Neuron (in vitro differentiated cells): ENCODE data around the gene PARD3B.

Source experiments
- H2AFZ ChIP-seq: one replicate; pipeline ENCODE4 v1.6.1; 2013; ENCODE audit warnings: low read depth, mild to moderate bottlenecking, inconsistent platforms, low read length, moderate library complexity
- H3K27me3 ChIP-seq: one replicate; pipeline ENCODE4 v1.6.1; 2013; ENCODE audit warnings: low read length; ENCODE audit not compliant: insufficient read depth
- H3K36me3 ChIP-seq: one replicate; pipeline ENCODE4 v1.6.1; 2013; ENCODE audit warnings: low read length; ENCODE audit not compliant: insufficient read depth
- H3K4me1 ChIP-seq: one replicate; pipeline ENCODE4 v1.6.1; 2013; ENCODE audit warnings: low read length; ENCODE audit not compliant: insufficient read depth
- H3K4me3 ChIP-seq: 2 replicates; pipeline ENCODE4 v1.5.1; 2013; ENCODE audit warnings: mild to moderate bottlenecking, low read length, moderate library complexity
- H3K9me3 ChIP-seq: one replicate; pipeline ENCODE4 v1.6.1; 2013; ENCODE audit warnings: low read length

PARD3B gene

GRCh38 chr2:204718607-204719006, 173.3 kb downstream of the PARD3B start:
- Histone ChIP-seq H3K27me3 (no peaks in the 10 kb centered on the region), H2AFZ (no peak overlapping the region), H3K4me3 (no peak overlapping the region), H3K4me1 (no peaks in the 10 kb centered on the region), H3K9me3 (peaks cover 2% of the 10 kb centered on the region), H3K36me3 (peaks cover 3% of the 10 kb centered on the region)

DNA sequence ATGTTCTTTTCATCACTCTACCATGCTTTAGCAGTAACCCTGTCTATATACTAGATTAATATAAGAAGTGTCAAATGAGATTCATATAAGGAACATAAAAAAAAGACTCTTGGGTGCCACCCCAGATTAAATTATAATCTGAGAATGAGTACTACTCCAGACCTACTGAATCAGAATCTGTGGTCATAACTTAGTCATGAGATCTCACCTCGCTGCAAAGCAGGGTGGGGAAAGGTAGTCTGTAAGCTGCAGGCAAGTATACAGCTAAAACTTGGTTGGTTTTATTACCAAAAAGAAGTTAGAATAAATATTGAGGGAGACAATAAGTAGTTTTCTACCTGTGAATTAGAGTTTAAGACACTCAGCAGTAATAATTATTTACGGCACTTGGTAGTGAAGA, 175.6 kb downstream of the PARD3B start:
- Histone ChIP-seq H3K36me3 (peaks cover 3% of the 10 kb centered on the region), H3K27me3 (no peaks in the 10 kb centered on the region), H2AFZ (no peak overlapping the region), H3K4me3 (no peak overlapping the region), H3K4me1 (no peaks in the 10 kb centered on the region), H3K9me3 (peaks cover 2% of the 10 kb centered on the region)

DNA sequence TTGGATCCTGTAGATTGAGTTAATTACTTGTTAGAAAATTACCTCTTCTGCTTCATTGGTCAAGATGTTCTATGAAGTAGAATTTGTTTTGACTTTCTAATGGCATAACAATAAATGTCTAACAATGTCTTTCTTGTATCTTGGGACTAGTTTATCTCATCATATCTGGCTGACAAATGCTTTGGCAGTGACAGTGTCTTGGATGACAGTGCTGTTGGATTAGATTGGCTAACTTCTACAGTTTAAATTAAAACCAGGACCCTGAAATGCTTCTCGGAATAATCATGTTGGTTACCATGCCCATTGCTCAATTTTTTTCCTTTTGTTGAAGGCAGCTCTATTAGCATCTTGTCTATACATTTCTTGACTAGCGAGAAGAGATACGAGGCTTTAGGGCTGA, 176.9 kb downstream of the PARD3B start:
- Histone ChIP-seq H3K27me3 (no peaks in the 10 kb centered on the region), H3K36me3 (peaks cover 3% of the 10 kb centered on the region), H3K9me3 (no peaks in the 10 kb centered on the region), H3K4me3 (no peak overlapping the region), H3K4me1 (peaks cover 5% of the 10 kb centered on the region), H2AFZ (no peak overlapping the region)

GRCh38 chr2:204722691-204723090, 177.4 kb downstream of the PARD3B start:
- Histone ChIP-seq H3K4me1 (peaks cover 5% of the 10 kb centered on the region), H2AFZ (no peak overlapping the region), H3K36me3 (peaks cover under 1% of the 10 kb centered on the region), H3K9me3 (no peaks in the 10 kb centered on the region), H3K4me3 (no peak overlapping the region), H3K27me3 (no peaks in the 10 kb centered on the region)

GRCh38 chr2:204725693-204726360, 180.6 kb downstream of the PARD3B start:
- Histone ChIP-seq H3K36me3 (no peaks in the 10 kb centered on the region), H2AFZ (no peak overlapping the region), H3K4me1 (peaks cover 5% of the 10 kb centered on the region), H3K27me3 (no peaks in the 10 kb centered on the region), H3K9me3 (no peaks in the 10 kb centered on the region), H3K4me3 (no peak overlapping the region)

DNA sequence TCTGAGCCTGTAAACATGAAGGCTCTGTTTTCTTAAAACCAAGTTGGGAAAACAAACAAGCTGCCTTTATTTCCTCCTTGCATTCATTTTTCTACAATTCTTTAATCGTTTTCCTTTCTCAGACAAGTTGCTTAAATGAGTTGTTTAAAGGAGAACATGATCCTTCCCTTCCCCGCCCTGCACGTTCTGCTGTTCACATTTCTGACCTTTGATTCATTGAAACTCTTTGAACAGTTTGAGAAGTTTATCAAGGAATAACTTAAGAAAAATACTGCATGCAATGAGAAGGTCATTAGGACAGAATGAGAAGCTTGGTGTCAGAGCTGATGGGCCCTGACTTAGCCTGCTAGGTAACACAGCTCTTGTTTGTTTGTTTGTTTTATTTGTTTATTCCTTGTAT, 181.6 kb downstream of the PARD3B start:
- no peaks in the 10 kb centered on the region for H3K36me3 ChIP-seq

GRCh38 chr2:204727368-204727767, 182.1 kb downstream of the PARD3B start:
- no peaks in the 10 kb centered on the region for H3K36me3 ChIP-seq
- H2AFZ ChIP-seq, result no peak overlapping the region
- H3K27me3 ChIP-seq, result no peaks in the 10 kb centered on the region
- peaks cover 5% of the 10 kb centered on the region for H3K4me1 ChIP-seq
- H3K9me3 ChIP-seq, result no peaks in the 10 kb centered on the region
- H3K4me3 ChIP-seq, result no peak overlapping the region

More for the DNA sequence above, 181.6 kb downstream of the PARD3B start:
- H3K4me3 ChIP-seq, result no peak overlapping the region
- H2AFZ ChIP-seq, result no peak overlapping the region
- no peaks in the 10 kb centered on the region for H3K27me3 ChIP-seq
- H3K9me3 ChIP-seq, result no peaks in the 10 kb centered on the region
- H3K4me1 ChIP-seq, result peaks cover 5% of the 10 kb centered on the region

- Histone ChIP-seq H3K4me3 (no peak overlapping the region), H3K9me3 (no peaks in the 10 kb centered on the region), H3K36me3 (no peaks in the 10 kb centered on the region), H2AFZ (no peak overlapping the region), H3K4me1 (peaks cover 5% of the 10 kb centered on the region), H3K27me3 (no peaks in the 10 kb centered on the region)
Measured at GRCh38 chr2:204730603-204731002, 185.3 kb downstream of the PARD3B start.

DNA sequence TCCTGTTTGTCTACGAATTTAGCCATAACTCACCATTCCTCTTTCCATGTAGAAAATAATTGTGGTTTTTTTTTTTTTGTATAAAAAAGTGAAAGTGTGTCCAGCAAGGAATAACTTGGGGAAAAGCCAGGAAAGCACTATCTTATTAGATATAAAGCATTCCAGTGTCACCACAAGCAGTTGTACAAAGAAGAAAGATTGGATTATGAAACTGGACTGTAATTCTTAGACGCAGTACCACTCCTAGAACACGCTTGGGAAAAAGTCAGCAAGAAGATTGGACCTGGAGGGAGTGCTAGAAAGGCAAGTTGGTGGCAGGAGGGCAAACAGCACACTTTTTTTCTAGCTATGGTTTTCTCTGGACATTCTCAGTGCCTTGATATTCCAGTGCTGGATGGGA, 186.7 kb downstream of the PARD3B start:
- no peaks in the 10 kb centered on the region for H3K9me3 ChIP-seq
- H3K4me1 ChIP-seq, result no peaks in the 10 kb centered on the region
- H3K36me3 ChIP-seq, result no peaks in the 10 kb centered on the region
- no peak overlapping the region for H3K4me3 ChIP-seq
- H3K27me3 ChIP-seq, result no peaks in the 10 kb centered on the region
- no peak overlapping the region for H2AFZ ChIP-seq

GRCh38 chr2:204737296-204737695, 192.0 kb downstream of the PARD3B start:
- Histone ChIP-seq H3K27me3 (no peaks in the 10 kb centered on the region), H3K4me1 (no peaks in the 10 kb centered on the region), H3K9me3 (peaks cover 3% of the 10 kb centered on the region), H3K36me3 (no peaks in the 10 kb centered on the region), H2AFZ (no peak overlapping the region), H3K4me3 (no peak overlapping the region)

- Histone ChIP-seq H3K4me1 (no peaks in the 10 kb centered on the region), H3K9me3 (peaks cover 3% of the 10 kb centered on the region), H3K4me3 (no peak overlapping the region), H3K27me3 (no peaks in the 10 kb centered on the region), H2AFZ (no peak overlapping the region), H3K36me3 (no peaks in the 10 kb centered on the region)
Measured at GRCh38 chr2:204738721-204739120, 193.4 kb downstream of the PARD3B start.

DNA sequence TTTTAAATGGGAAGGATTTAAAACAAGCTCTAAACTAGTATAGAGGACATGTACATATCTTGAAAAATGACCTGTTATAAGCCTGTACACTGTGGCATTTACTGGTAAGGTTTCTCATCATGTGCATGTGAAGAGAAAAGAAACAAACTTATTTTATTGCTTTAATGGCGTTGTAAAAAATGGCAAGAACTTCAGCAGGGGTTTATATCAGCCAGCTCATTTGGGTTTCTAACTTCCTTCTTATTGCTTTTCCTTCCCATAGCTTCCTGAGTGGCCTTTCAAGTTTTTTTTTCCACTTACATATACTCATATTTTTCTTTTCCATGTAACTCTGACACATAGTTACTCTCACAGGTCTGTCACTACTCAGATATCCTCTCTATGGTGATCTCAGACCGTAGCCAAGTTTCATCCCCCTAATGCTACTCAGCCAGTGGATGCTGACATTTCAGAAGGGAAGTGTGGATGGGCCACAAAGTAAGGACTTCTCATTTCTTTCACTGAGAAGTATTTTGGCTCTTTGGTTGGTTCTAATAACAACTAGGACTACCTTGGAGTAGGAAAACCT, 198.2 kb downstream of the PARD3B start:
- Histone ChIP-seq H2AFZ (no peak overlapping the region), H3K4me3 (no peak overlapping the region), H3K4me1 (no peaks in the 10 kb centered on the region), H3K27me3 (no peaks in the 10 kb centered on the region), H3K9me3 (peaks cover 5% of the 10 kb centered on the region), H3K36me3 (no peaks in the 10 kb centered on the region)

DNA sequence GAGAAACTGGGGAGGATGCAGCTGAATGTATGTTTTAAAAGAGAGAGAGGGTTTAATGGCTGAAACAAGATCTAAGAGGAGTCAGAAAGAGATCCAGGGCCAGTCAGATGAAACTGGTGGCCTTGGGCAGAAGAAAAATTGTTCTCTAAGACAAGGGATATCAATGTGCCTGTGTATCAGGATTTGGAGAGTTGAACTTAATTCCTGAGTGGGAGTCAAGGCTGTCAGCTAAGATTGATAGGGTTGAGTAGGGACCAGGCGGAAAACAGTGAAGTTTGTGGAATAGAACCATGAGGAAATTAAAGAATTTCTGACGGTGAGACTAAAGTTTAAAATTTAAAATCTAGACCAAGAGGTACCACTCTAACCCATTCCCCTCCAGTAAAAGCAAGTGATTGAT, 199.2 kb downstream of the PARD3B start:
- Histone ChIP-seq H3K27me3 (no peaks in the 10 kb centered on the region), H3K4me3 (no peak overlapping the region), H3K9me3 (peaks cover 5% of the 10 kb centered on the region), H3K36me3 (no peaks in the 10 kb centered on the region), H2AFZ (no peak overlapping the region), H3K4me1 (no peaks in the 10 kb centered on the region)

- no peaks in the 10 kb centered on the region for H3K4me1 ChIP-seq
- H3K27me3 ChIP-seq, result no peaks in the 10 kb centered on the region
- H3K4me3 ChIP-seq, result no peak overlapping the region
- no peaks in the 10 kb centered on the region for H3K36me3 ChIP-seq
- no peak overlapping the region for H2AFZ ChIP-seq
- peaks cover 5% of the 10 kb centered on the region for H3K9me3 ChIP-seq
Measured at GRCh38 chr2:204748286-204748685, 203.0 kb downstream of the PARD3B start.
